Measurements from ENCODE around the gene CALD1. TPM values are rescaled to one million over a fixed set of nuclear protein-coding genes. Genes with fewer than 3 reads are reported as not detected.

CALD1 gene
- polyA plus RNA-seq, 2 of the 4 experiments (the other 2 are of a cell fraction): 136 to 150 TPM

DNA sequence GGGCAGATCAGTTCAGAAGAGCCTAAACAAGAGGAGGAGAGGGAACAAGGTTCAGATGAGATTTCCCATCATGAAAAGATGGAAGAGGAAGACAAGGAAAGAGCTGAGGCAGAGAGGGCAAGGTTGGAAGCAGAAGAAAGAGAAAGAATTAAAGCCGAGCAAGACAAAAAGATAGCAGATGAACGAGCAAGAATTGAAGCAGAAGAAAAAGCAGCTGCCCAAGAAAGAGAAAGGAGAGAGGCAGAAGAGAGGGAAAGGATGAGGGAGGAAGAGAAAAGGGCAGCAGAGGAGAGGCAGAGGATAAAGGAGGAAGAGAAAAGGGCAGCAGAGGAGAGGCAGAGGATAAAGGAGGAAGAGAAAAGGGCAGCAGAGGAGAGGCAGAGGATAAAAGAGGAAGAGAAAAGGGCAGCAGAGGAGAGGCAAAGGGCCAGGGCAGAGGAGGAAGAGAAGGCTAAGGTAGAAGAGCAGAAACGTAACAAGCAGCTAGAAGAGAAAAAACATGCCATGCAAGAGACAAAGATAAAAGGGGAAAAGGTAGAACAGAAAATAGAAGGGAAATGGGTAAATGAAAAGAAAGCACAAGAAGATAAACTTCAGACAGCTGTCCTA is 154.1 kb downstream of the CALD1 start:
- Histone ChIP-seq H3K27ac (peak overlapping the region in 1 of 2 experiments; percentile 38; a peak in 1 of 6 replicates), H3K4me2 (no peak overlapping the region), H3K4me3 (no peak overlapping the region), H3K9me3 (no peaks in the 10 kb centered on the region), H3K4me1 (peaks cover 10% of the 10 kb centered on the region)
- no peak for DNase-seq (ENCODE audit: low read depth in 1 of 2, low spot score in 1 of 2)
- 88% methylated on average over 3 of the region's 3 CpGs for WGBS (ENCODE audit: missing lambda C conversion rate)
- POLR2A ChIA-PET: no interaction called here
- CTCF ChIA-PET: interaction anchor here (0.6 to 3.2 kb wide), 5 partner anchors 10 to 244 kb away, joined by 3 to 10 read pairs (median 5); no protein-coding TSS in a partner anchor
- no peak for ATAC-seq
- TF ChIP-seq FOSL2 (IDR thresholded peaks at IDR 0.05) (no peak), FOSL2 (CRISPR knock-in tag; IDR thresholded peaks at IDR 0.05) (no peak), MAFK (IDR thresholded peaks at IDR 0.05; ENCODE audit: partially characterized antibody) (no peak), ZNF302 (CRISPR knock-in tag; IDR thresholded peaks at IDR 0.05) (no peak), JUN (IDR thresholded peaks at IDR 0.05) (no peak), MYC (IDR thresholded peaks at IDR 0.05; ENCODE audit: borderline replicate concordance, low read length) (no peak), RNF2 (IDR thresholded peaks at IDR 0.05; ENCODE audit: borderline replicate concordance, low read depth) (no peak)
- TF ChIP-seq, protein P1, sequence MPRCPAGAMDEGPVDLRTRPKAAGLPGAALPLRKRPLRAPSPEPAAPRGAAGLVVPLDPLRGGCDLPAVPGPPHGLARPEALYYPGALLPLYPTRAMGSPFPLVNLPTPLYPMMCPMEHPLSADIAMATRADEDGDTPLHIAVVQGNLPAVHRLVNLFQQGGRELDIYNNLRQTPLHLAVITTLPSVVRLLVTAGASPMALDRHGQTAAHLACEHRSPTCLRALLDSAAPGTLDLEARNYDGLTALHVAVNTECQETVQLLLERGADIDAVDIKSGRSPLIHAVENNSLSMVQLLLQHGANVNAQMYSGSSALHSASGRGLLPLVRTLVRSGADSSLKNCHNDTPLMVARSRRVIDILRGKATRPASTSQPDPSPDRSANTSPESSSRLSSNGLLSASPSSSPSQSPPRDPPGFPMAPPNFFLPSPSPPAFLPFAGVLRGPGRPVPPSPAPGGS (IDR thresholded peaks at IDR 0.05): no peak
- no peak for FAIRE-seq

DNA sequence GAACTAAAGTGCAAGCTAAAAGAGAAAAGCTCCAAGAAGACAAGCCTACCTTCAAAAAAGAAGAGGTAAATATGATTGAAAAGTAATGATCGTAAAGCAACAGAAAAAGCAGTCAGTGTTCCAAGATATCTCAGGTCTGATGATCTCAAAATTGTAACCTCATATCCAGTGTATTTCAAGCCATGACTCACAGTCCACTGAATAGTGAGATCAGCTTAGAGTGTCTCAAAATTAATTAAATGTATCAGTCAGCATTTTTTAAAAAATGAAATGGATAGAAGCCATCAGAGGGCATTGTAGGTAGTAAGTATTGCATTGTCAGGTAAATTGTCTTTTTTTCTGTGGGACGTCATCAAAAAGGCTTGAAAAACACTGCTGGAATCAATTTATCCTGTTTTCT is 156.3 kb downstream of the CALD1 start:
- WGBS (ENCODE audit: missing lambda C conversion rate): 92% methylated on average over 2 of the region's 2 CpGs
- Histone ChIP-seq H3K4me3 (no peak overlapping the region), H3K27ac (no peak overlapping the region), H3K4me2 (no peak overlapping the region), H3K9me3 (no peaks in the 10 kb centered on the region), H3K4me1 (peaks cover 13% of the 10 kb centered on the region)
- TF ChIP-seq MAFK (IDR thresholded peaks at IDR 0.05; ENCODE audit: partially characterized antibody) (peak; percentile 96), CBX8 (IDR thresholded peaks at IDR 0.05) (no peak)
- POLR2A ChIA-PET: interaction anchor here (1.3 kb wide), 1 partner anchor 45 kb away, joined by 3 read pairs; no protein-coding TSS in a partner anchor
- no peak for ATAC-seq
- DNase-seq (ENCODE audit: low read depth in 1 of 2, low spot score in 1 of 2): no peak
- CTCF ChIA-PET: interaction anchor here (3.2 kb wide), 1 partner anchor 18 kb away, joined by 10 read pairs; no protein-coding TSS in a partner anchor
- no peak for FAIRE-seq

DNA sequence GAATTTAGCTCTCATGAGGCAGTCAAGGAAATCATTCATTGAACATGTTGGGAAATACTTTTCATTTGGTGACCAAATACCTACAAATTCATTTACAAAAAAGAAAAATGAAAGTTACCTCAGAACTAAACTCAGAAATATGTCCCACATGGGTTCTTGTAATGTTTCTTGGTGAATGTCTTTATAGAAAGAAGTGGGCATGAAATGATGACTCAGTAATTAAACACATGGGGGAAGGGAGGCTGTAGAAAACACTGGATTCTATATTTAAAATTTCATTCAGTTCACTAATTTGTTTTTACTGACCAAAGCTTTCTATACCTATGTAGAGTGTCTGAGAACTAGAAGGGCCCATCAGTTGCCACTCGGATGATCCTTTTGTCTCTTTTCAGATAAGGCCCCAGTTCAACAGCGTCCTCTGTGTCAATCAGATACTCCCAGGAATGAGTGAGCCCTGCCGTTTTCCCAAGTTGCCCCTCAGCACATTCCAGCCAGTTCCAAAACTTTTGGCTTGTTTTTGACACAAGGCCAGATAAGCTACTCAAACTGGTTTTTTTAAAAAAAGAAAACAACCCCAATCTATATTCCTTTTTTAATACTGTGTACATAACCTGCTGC is 157.6 kb downstream of the CALD1 start:
- Histone ChIP-seq H3K9me3 (no peaks in the 10 kb centered on the region), H3K4me2 (no peak overlapping the region; the same call in 2 of the 3 replicates), H3K4me1 (peaks cover 26% of the 10 kb centered on the region), H3K4me3 (no peak overlapping the region), H3K27ac (no peak overlapping the region)
- CTCF ChIA-PET: interaction anchor here (1.4 to 13.2 kb wide), 2 partner anchors 24 to 247 kb away, joined by 3 to 132 read pairs; no protein-coding TSS in a partner anchor
- DNase-seq (ENCODE audit: low read depth in 1 of 2, low spot score in 1 of 2) (no peak), FAIRE-seq (no peak), ATAC-seq (no peak)
- WGBS (ENCODE audit: missing lambda C conversion rate): 81% methylated on average over 3 of the region's 3 CpGs
- no peak for TF ChIP-seq POLR2A (IDR thresholded peaks at IDR 0.05; ENCODE audit: low read length)
- no peak for TF ChIP-seq CBX2 (IDR thresholded peaks at IDR 0.05; ENCODE audit: borderline replicate concordance, low read depth)
- TF ChIP-seq MAFK (IDR thresholded peaks at IDR 0.05; ENCODE audit: partially characterized antibody): peak; percentile 71
- TF ChIP-seq CEBPB (IDR thresholded peaks at IDR 0.05): no peak
- TF ChIP-seq EHMT2 (IDR thresholded peaks at IDR 0.05; ENCODE audit: low read depth): no peak
- no peak for TF ChIP-seq FOSL2 (IDR thresholded peaks at IDR 0.05)
- TF ChIP-seq FOSL2 (CRISPR knock-in tag; IDR thresholded peaks at IDR 0.05): no peak
- POLR2A ChIA-PET: interaction anchor here (1.3 kb wide), 1 partner anchor 46 kb away, joined by 3 read pairs; no protein-coding TSS in a partner anchor

DNA sequence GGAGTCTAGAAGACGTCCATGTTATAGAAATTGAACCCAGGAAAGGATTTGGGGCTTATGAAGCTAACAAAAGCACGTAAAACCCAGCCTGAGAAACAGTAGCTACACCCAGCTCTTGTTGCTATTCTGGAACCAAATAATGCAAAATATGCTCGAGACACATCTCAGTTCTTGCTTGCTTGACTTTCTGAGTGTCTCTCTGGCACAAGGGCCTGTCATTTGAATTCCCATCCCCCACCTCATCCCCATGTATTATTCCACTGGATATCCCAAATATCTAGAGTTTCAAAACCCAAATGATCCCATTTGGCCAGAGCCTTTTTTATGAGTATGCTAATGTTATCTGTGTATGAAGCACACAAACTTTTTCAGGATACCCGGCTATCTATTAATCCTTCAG is 158.7 kb downstream of the CALD1 start:
- H3K9me3 ChIP-seq: no peaks in the 10 kb centered on the region
- FAIRE-seq (no peak), ATAC-seq (no peak), DNase-seq (ENCODE audit: low read depth in 1 of 2, low spot score in 1 of 2) (no peak)
- CTCF ChIA-PET: interaction anchor here (1.4 to 13.2 kb wide), 2 partner anchors 23 to 249 kb away, joined by 3 to 132 read pairs; no protein-coding TSS in a partner anchor
- 95% methylated on average over 4 of the region's 4 CpGs for WGBS (ENCODE audit: missing lambda C conversion rate)
- H3K27ac ChIP-seq: no peak overlapping the region
- POLR2A ChIA-PET: no interaction called here
- H3K4me2 ChIP-seq: no peak overlapping the region
- H3K4me3 ChIP-seq: no peak overlapping the region
- peaks cover 37% of the 10 kb centered on the region for H3K4me1 ChIP-seq
- no peak for TF ChIP-seq KDM1A (IDR thresholded peaks at IDR 0.05; ENCODE audit: low read depth)
- TF ChIP-seq MYC (IDR thresholded peaks at IDR 0.05; ENCODE audit: borderline replicate concordance, low read length): no peak
- TF ChIP-seq RNF2 (IDR thresholded peaks at IDR 0.05; ENCODE audit: borderline replicate concordance, low read depth): no peak
- no peak for TF ChIP-seq RAD21 (conservative IDR thresholded peaks at IDR 0.05 in 1 of 2, IDR thresholded peaks at IDR 0.05 in 1 of 2)

All from A549 (cell line).